ENCODE results near the gene ZFP30. TPM values are rescaled to one million over a fixed set of nuclear protein-coding genes. Genes with fewer than 3 reads are reported as not detected.

ZFP30 gene
- total RNA-seq, 1 experiment from 2014 or later = 7.7 TPM

DNA sequence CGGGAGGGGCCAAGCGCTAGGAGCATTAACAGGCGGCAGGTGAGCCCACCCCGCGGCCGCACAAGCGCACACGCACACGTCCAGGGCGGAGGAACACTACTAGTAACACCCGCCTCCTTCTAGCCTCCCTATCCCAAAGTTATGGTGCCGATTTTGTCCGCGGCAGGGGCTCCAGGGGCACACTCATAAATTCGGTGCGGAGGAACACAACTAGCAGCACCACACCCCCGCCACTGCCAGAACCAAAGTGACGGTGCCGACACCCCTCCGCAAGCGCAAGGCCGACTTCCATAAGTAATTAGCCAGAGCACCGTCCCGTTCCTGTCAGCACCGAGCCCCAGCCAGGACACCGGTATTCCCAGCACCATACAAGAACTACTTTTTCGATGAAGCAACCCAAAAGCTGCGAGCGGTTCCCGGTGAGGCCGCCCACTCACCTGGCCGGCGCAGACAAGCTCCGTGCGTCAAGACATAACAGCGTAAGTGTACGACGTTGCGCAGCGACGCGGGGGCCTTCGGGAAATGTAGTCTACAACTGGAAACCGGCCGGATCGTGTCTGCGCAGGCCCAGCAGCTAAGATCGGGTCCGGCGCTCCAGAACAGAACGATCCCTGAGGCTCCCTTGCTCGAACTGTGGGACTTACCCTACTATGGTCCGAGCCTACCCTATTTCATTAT lies 60.8 kb downstream of the ZFP30 start, which contains the start of the genes ZNF540 and ZNF571 (continued):
- TF ChIP-seq GTF2I (CRISPR knock-in tag; conservative IDR thresholded peaks at IDR 0.05) = no peak
- TF ChIP-seq, protein P1, sequence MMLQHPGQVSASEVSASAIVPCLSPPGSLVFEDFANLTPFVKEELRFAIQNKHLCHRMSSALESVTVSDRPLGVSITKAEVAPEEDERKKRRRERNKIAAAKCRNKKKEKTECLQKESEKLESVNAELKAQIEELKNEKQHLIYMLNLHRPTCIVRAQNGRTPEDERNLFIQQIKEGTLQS (CRISPR knock-in tag; conservative IDR thresholded peaks at IDR 0.05) = peak; percentile 49; the same call in 1 of the 2 replicates
- TF ChIP-seq, protein P2, sequence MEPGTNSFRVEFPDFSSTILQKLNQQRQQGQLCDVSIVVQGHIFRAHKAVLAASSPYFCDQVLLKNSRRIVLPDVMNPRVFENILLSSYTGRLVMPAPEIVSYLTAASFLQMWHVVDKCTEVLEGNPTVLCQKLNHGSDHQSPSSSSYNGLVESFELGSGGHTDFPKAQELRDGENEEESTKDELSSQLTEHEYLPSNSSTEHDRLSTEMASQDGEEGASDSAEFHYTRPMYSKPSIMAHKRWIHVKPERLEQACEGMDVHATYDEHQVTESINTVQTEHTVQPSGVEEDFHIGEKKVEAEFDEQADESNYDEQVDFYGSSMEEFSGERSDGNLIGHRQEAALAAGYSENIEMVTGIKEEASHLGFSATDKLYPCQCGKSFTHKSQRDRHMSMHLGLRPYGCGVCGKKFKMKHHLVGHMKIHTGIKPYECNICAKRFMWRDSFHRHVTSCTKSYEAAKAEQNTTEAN (CRISPR knock-in tag; IDR thresholded peaks at IDR 0.05) = peak; percentile 97
- TF ChIP-seq, protein P3, sequence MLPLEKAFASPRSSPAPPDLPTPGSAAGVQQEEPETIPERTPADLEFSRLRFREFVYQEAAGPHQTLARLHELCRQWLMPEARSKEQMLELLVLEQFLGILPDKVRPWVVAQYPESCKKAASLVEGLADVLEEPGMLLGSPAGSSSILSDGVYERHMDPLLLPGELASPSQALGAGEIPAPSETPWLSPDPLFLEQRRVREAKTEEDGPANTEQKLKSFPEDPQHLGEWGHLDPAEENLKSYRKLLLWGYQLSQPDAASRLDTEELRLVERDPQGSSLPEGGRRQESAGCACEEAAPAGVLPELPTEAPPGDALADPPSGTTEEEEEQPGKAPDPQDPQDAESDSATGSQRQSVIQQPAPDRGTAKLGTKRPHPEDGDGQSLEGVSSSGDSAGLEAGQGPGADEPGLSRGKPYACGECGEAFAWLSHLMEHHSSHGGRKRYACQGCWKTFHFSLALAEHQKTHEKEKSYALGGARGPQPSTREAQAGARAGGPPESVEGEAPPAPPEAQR (CRISPR knock-in tag; IDR thresholded peaks at IDR 0.05) = no peak
- TF ChIP-seq, protein P4, sequence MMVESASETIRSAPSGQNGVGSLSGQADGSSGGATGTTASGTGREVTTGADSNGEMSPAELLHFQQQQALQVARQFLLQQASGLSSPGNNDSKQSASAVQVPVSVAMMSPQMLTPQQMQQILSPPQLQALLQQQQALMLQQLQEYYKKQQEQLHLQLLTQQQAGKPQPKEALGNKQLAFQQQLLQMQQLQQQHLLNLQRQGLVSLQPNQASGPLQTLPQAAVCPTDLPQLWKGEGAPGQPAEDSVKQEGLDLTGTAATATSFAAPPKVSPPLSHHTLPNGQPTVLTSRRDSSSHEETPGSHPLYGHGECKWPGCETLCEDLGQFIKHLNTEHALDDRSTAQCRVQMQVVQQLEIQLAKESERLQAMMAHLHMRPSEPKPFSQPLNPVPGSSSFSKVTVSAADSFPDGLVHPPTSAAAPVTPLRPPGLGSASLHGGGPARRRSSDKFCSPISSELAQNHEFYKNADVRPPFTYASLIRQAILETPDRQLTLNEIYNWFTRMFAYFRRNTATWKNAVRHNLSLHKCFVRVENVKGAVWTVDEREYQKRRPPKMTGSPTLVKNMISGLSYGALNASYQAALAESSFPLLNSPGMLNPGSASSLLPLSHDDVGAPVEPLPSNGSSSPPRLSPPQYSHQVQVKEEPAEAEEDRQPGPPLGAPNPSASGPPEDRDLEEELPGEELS (CRISPR knock-in tag; IDR thresholded peaks at IDR 0.05) = no peak
- no peak for TF ChIP-seq MXD4 (CRISPR knock-in tag; IDR thresholded peaks at IDR 0.05; ENCODE audit: borderline replicate concordance)
- TF ChIP-seq, protein P5, sequence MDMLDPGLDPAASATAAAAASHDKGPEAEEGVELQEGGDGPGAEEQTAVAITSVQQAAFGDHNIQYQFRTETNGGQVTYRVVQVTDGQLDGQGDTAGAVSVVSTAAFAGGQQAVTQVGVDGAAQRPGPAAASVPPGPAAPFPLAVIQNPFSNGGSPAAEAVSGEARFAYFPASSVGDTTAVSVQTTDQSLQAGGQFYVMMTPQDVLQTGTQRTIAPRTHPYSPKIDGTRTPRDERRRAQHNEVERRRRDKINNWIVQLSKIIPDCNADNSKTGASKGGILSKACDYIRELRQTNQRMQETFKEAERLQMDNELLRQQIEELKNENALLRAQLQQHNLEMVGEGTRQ (CRISPR knock-in tag; IDR thresholded peaks at IDR 0.05) = no peak
- peak; percentile 80; the same call in 1 of the 2 replicates for TF ChIP-seq CBFB (CRISPR knock-in tag; IDR thresholded peaks at IDR 0.05; ENCODE audit: low read depth)
- no peak for TF ChIP-seq ZNF219 (CRISPR knock-in tag; IDR thresholded peaks at IDR 0.05; ENCODE audit: borderline replicate concordance)
- TF ChIP-seq, protein P6, sequence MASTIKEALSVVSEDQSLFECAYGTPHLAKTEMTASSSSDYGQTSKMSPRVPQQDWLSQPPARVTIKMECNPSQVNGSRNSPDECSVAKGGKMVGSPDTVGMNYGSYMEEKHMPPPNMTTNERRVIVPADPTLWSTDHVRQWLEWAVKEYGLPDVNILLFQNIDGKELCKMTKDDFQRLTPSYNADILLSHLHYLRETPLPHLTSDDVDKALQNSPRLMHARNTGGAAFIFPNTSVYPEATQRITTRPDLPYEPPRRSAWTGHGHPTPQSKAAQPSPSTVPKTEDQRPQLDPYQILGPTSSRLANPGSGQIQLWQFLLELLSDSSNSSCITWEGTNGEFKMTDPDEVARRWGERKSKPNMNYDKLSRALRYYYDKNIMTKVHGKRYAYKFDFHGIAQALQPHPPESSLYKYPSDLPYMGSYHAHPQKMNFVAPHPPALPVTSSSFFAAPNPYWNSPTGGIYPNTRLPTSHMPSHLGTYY (CRISPR knock-in tag; IDR thresholded peaks at IDR 0.05) = no peak
- TF ChIP-seq, protein P7, sequence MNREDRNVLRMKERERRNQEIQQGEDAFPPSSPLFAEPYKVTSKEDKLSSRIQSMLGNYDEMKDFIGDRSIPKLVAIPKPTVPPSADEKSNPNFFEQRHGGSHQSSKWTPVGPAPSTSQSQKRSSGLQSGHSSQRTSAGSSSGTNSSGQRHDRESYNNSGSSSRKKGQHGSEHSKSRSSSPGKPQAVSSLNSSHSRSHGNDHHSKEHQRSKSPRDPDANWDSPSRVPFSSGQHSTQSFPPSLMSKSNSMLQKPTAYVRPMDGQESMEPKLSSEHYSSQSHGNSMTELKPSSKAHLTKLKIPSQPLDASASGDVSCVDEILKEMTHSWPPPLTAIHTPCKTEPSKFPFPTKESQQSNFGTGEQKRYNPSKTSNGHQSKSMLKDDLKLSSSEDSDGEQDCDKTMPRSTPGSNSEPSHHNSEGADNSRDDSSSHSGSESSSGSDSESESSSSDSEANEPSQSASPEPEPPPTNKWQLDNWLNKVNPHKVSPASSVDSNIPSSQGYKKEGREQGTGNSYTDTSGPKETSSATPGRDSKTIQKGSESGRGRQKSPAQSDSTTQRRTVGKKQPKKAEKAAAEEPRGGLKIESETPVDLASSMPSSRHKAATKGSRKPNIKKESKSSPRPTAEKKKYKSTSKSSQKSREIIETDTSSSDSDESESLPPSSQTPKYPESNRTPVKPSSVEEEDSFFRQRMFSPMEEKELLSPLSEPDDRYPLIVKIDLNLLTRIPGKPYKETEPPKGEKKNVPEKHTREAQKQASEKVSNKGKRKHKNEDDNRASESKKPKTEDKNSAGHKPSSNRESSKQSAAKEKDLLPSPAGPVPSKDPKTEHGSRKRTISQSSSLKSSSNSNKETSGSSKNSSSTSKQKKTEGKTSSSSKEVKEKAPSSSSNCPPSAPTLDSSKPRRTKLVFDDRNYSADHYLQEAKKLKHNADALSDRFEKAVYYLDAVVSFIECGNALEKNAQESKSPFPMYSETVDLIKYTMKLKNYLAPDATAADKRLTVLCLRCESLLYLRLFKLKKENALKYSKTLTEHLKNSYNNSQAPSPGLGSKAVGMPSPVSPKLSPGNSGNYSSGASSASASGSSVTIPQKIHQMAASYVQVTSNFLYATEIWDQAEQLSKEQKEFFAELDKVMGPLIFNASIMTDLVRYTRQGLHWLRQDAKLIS (CRISPR knock-in tag; IDR thresholded peaks at IDR 0.05; ENCODE audit: borderline replicate concordance) = no peak
- TF ChIP-seq ZBTB21 (CRISPR knock-in tag; IDR thresholded peaks at IDR 0.05; ENCODE audit: borderline replicate concordance) = no peak; the same call in 1 of the 2 replicates

DNA sequence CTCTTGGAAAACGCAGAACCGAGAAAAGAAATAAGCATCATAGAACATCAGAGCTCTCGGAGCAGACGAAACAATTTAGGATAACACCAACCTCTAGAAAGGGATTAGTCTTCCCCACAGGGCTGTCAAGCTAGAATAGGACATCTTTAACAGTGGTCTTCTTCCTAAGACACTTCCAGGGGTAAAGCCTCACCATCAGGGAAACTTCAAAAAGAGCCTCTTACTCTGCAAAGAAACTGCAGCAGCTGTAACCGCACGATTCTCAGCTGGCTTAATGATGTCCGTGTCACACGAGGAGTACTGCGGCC lies 61.3 kb downstream of the ZFP30 start:
- peak overlapping the region; percentile 94 for H3K4me3 Mint-ChIP-seq
- ChIA-PET POLR2A (interaction anchor here (0.7 to 2.4 kb wide), 7 partner anchors 17 to 259 kb away, joined by 3 to 13 read pairs (median 6); partner anchors contain the start of genes ZNF527, ZNF569, ZNF573 and ZNF793), CTCF (interaction anchor here (0.9 to 2.0 kb wide), 4 partner anchors 10 to 223 kb away, joined by 3 to 11 read pairs (median 4); partner anchors contain the start of genes ZNF527 and ZNF570)
- DNase-seq (ENCODE audit: low spot score) = no peak
- H3K9me3 Mint-ChIP-seq = peaks cover 15% of the 10 kb centered on the region
- H3K36me3 Mint-ChIP-seq = peaks cover 15% of the 10 kb centered on the region
- peaks cover 28% of the 10 kb centered on the region for H3K27me3 Mint-ChIP-seq (ENCODE audit: low read depth)
- peaks cover 14% of the 10 kb centered on the region for H3K4me1 Mint-ChIP-seq
- peak overlapping the region; percentile 98 for H3K27ac Mint-ChIP-seq
- ATAC-seq = no peak
- no peak for TF ChIP-seq HMGA2 (CRISPR knock-in tag; IDR thresholded peaks at IDR 0.05)
- no peak for TF ChIP-seq TEAD4 (CRISPR knock-in tag; IDR thresholded peaks at IDR 0.05)
- no peak for TF ChIP-seq NFYB (CRISPR knock-in tag; conservative IDR thresholded peaks at IDR 0.05; ENCODE audit: low read depth)
- TF ChIP-seq, protein P8, sequence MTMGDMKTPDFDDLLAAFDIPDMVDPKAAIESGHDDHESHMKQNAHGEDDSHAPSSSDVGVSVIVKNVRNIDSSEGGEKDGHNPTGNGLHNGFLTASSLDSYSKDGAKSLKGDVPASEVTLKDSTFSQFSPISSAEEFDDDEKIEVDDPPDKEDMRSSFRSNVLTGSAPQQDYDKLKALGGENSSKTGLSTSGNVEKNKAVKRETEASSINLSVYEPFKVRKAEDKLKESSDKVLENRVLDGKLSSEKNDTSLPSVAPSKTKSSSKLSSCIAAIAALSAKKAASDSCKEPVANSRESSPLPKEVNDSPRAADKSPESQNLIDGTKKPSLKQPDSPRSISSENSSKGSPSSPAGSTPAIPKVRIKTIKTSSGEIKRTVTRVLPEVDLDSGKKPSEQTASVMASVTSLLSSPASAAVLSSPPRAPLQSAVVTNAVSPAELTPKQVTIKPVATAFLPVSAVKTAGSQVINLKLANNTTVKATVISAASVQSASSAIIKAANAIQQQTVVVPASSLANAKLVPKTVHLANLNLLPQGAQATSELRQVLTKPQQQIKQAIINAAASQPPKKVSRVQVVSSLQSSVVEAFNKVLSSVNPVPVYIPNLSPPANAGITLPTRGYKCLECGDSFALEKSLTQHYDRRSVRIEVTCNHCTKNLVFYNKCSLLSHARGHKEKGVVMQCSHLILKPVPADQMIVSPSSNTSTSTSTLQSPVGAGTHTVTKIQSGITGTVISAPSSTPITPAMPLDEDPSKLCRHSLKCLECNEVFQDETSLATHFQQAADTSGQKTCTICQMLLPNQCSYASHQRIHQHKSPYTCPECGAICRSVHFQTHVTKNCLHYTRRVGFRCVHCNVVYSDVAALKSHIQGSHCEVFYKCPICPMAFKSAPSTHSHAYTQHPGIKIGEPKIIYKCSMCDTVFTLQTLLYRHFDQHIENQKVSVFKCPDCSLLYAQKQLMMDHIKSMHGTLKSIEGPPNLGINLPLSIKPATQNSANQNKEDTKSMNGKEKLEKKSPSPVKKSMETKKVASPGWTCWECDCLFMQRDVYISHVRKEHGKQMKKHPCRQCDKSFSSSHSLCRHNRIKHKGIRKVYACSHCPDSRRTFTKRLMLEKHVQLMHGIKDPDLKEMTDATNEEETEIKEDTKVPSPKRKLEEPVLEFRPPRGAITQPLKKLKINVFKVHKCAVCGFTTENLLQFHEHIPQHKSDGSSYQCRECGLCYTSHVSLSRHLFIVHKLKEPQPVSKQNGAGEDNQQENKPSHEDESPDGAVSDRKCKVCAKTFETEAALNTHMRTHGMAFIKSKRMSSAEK (CRISPR knock-in tag; IDR thresholded peaks at IDR 0.05; ENCODE audit: borderline replicate concordance) = no peak
- TF ChIP-seq RELA (CRISPR knock-in tag; IDR thresholded peaks at IDR 0.05; ENCODE audit: borderline replicate concordance) = no peak
- TF ChIP-seq, protein P6 (CRISPR knock-in tag; IDR thresholded peaks at IDR 0.05) = no peak

Measured in WTC11 (cell line).